PC-9 (cell line): ENCODE measurements around the gene BRCC3. TPM values are rescaled to one million over a fixed set of nuclear protein-coding genes. Genes with fewer than 3 reads are reported as not detected.

ENCODE experiments used
- BruUV-seq: library from RNA; stranded (reverse); fragments of 400-500 nt; replicated peaks from 2 replicates; lab custom pipeline; 2021; lab: Mats Ljungman, UMichigan
- CTCF ChIA-PET: fragments of 300-600 bp; sonication (Branson Sonifier 250); formaldehyde crosslinking; loops from one replicate; lab custom pipeline; 2022; ENCODE audit warnings: antibody characterized with exemption; lab: Charles Lee
- POLR2A ChIA-PET: fragments of 300-600 bp; sonication (Branson Sonifier 250); formaldehyde crosslinking; loops from one replicate; lab custom pipeline; 2022; ENCODE audit warnings: antibody characterized with exemption; ENCODE audit not compliant: unreplicated experiment; lab: Charles Lee
- DNase-seq, 2 experiments: peaks; one replicate each; pipeline versions ENCODE4 v3.0.0 to v3.0.0-alpha.2; 2015 to 2022; ENCODE audit warnings: mixed read lengths in 1 of 2
- H2AFZ ChIP-seq: fragments of 200-600 bp; sonication (generic); 2 replicates; pipeline ENCODE4 v1.8.1; 2017; ENCODE audit warnings: antibody characterized with exemption
- H3F3A ChIP-seq: fragments of 200-600 bp; sonication (generic); 2 replicates; pipeline ENCODE4 v1.8.1; 2017; ENCODE audit warnings: antibody characterized with exemption, mild to moderate bottlenecking, low read depth; ENCODE audit not compliant: insufficient read depth
- H3K27ac ChIP-seq: fragments of 200-600 bp; sonication (generic); 2 replicates; pipeline ENCODE4 v1.6.1; 2016; ENCODE audit warnings: mixed run types
- H3K27me3 ChIP-seq: fragments of 200-600 bp; sonication (generic); 2 replicates; pipeline ENCODE4 v1.6.1; 2016; ENCODE audit warnings: low read depth, mixed run types; ENCODE audit not compliant: insufficient read depth
- H3K36me3 ChIP-seq: fragments of 200-600 bp; sonication (generic); 2 replicates; pipeline ENCODE4 v1.6.1; 2016; ENCODE audit warnings: low read depth, mixed run types
- H3K4me1 ChIP-seq: fragments of 200-600 bp; sonication (generic); replicated peaks from 2 replicates; pipeline ENCODE4 v1.6.1; 2016; ENCODE audit warnings: mixed run types; ENCODE audit not compliant: insufficient read depth
- H3K4me2 ChIP-seq: fragments of 200-600 bp; sonication (generic); 2 replicates; pipeline ENCODE4 v1.6.1; 2017; ENCODE audit warnings: mixed run types
- H3K4me3 ChIP-seq: fragments of 200-600 bp; sonication (generic); 2 replicates; pipeline ENCODE4 v1.6.1; 2016; ENCODE audit warnings: mixed run types
- H3K79me2 ChIP-seq: fragments of 200-600 bp; sonication (generic); 2 replicates; pipeline ENCODE4 v1.6.1; 2017; ENCODE audit warnings: low read depth, mixed run types
- H3K9me2 ChIP-seq: fragments of 200-600 bp; sonication (generic); 2 replicates; pipeline ENCODE4 v1.8.1; 2017; ENCODE audit warnings: mild to moderate bottlenecking; ENCODE audit not compliant: insufficient read depth
- H3K9me3 ChIP-seq: fragments of 200-600 bp; sonication (generic); 2 replicates; pipeline ENCODE4 v1.8.1; 2016; ENCODE audit warnings: low read depth; ENCODE audit not compliant: insufficient read depth
- H4K20me1 ChIP-seq: fragments of 200-600 bp; sonication (generic); 2 replicates; pipeline ENCODE4 v1.8.1; 2017; ENCODE audit not compliant: insufficient read depth
- EZH2 ChIP-seq: fragments of 200-600 bp; sonication (generic); IDR thresholded peaks from 2 replicates; pipeline ENCODE4 v1.8.0; 2017; ENCODE audit warnings: antibody characterized with exemption, low read depth
- intact Hi-C: fragments of 100-400 bp; cut with micrococcal nuclease; formaldehyde crosslinking; loops from one replicate; pipeline ENCODE4 v1.10.0; 2022; ENCODE audit not compliant: unreplicated experiment
- total RNA-seq: library from RNA; stranded (reverse); gene quantifications from 2 replicates; pipeline ENCODE4 v1.2.3, GENCODE V29; 2021
- TF ChIP-seq, protein P1 (sequence below): fragments of 200-600 bp; sonication (generic); conservative IDR thresholded peaks from 2 replicates; pipeline ENCODE4 v1.6.1; 2017; ENCODE audit warnings: mixed run types, antibody characterized with exemption, mild to moderate bottlenecking, moderate library complexity

Gene BRCC3
- total RNA-seq, 1 experiment from 2014 or later, result 52.0 TPM

DNA sequence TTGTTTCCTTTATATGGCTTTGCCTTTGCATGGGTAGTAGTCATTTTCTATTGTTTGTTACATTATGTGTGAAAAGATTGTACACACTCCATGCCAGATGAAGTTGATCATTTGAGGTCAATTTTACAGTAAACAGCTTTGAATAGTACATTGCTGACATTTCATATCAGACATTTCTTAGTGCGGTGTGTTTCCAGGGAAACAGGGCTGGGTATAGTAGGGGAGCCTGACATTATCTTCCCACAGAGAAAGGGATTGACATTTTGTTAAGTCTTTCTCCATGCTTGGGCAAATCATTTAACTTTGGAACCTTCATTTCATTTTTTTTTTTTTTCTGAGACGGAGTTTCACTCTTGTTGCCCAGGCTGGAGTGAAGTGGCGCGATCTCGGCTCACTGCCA is 39.7 kb upstream of the BRCC3 start:
- Histone ChIP-seq H4K20me1 (no peaks in the 10 kb centered on the region), H3K4me1 (peaks cover 13% of the 10 kb centered on the region), H3K4me2 (no peak overlapping the region), H3K36me3 (peaks cover 5% of the 10 kb centered on the region; the same call in 1 of the 2 replicates), H3F3A (peaks cover 10% of the 10 kb centered on the region), H3K27ac (no peak overlapping the region), H3K9me2 (no peaks in the 10 kb centered on the region), H3K27me3 (no peaks in the 10 kb centered on the region), H3K4me3 (no peak overlapping the region), H3K79me2 (peaks cover 40% of the 10 kb centered on the region), H2AFZ (no peak overlapping the region), H3K9me3 (no peaks in the 10 kb centered on the region)
- ChIA-PET CTCF (no interaction called here), POLR2A (no interaction called here)
- intact Hi-C loops, result no loop called here
- TF ChIP-seq, protein P1, sequence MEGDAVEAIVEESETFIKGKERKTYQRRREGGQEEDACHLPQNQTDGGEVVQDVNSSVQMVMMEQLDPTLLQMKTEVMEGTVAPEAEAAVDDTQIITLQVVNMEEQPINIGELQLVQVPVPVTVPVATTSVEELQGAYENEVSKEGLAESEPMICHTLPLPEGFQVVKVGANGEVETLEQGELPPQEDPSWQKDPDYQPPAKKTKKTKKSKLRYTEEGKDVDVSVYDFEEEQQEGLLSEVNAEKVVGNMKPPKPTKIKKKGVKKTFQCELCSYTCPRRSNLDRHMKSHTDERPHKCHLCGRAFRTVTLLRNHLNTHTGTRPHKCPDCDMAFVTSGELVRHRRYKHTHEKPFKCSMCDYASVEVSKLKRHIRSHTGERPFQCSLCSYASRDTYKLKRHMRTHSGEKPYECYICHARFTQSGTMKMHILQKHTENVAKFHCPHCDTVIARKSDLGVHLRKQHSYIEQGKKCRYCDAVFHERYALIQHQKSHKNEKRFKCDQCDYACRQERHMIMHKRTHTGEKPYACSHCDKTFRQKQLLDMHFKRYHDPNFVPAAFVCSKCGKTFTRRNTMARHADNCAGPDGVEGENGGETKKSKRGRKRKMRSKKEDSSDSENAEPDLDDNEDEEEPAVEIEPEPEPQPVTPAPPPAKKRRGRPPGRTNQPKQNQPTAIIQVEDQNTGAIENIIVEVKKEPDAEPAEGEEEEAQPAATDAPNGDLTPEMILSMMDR, result no peak
- no peak for TF ChIP-seq EZH2
- DNase-seq, result no peak
- no TSS peak for BruUV-seq

DNA sequence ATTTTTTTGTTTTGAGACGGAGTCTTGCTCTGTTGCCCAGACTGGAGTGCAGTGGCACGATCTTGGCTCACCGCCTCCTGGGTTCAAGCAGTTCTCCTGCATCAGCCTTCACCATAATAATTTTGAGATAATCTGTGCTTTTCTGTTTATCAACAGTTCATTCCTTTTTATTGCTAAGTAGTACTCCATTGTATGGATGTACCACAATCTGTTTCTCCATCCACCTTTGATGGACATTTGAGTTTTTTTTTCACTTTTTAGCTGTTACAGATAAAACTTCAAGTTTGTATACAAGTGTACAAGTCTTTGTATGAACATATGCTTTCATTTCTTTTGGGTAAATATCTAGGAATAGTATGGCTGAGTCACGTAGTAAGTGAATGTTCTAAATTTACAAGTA is 35.6 kb upstream of the BRCC3 start:
- no peaks in the 10 kb centered on the region for H3K9me2 ChIP-seq
- H4K20me1 ChIP-seq, result no peaks in the 10 kb centered on the region
- no peaks in the 10 kb centered on the region for H3K4me1 ChIP-seq
- no peak overlapping the region for H2AFZ ChIP-seq
- no peaks in the 10 kb centered on the region for H3K9me3 ChIP-seq
- H3K27ac ChIP-seq, result no peak overlapping the region
- H3K79me2 ChIP-seq, result peaks cover 10% of the 10 kb centered on the region; the same call in 1 of the 2 replicates
- TF ChIP-seq EZH2, result no peak
- TF ChIP-seq, protein P1, result no peak
- intact Hi-C loops, result no loop called here
- H3K36me3 ChIP-seq, result peaks cover 5% of the 10 kb centered on the region; the same call in 1 of the 2 replicates
- POLR2A ChIA-PET, result no interaction called here
- H3K4me2 ChIP-seq, result no peak overlapping the region
- no TSS peak for BruUV-seq
- no peak overlapping the region for H3K4me3 ChIP-seq
- DNase-seq, result no peak
- no peaks in the 10 kb centered on the region for H3K27me3 ChIP-seq
- H3F3A ChIP-seq, result no peaks in the 10 kb centered on the region
- CTCF ChIA-PET, result no interaction called here

DNA sequence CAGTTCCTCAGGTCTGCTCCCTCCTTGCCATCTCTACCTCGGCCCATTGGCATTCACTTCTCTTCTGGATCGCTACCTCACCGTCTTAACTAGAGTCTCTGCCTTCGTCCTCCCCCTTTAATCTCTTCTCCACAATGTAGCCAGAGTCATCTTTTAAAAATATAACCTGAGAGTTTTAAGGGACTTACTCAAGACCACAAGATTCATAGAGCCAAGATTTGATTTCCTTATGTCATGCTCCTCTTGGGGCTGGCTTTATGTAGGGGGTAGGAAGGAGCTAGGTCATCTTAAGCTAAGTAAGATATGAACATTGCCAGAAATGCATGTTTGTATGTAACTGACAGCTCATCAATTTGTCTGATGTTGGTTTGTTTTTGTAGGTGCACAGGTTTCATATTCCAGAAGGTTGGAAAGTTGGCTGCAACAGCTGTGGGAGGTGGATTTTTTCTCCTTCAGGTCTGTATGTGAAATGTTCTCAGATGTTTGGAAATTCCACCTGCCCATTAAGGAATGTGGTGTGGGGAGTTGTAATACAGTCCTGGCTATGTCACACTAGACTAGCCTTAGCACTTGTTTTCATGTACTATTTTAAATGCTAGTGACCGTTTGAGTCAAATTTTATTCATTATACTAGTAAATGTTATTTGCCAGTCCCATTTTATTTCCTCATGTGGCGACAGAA is 25.0 kb upstream of the BRCC3 start:
- CTCF ChIA-PET, result no interaction called here
- no peaks in the 10 kb centered on the region for H3K9me2 ChIP-seq
- no peak overlapping the region for H3K4me3 ChIP-seq
- no peaks in the 10 kb centered on the region for H3K79me2 ChIP-seq
- no peaks in the 10 kb centered on the region for H4K20me1 ChIP-seq
- intact Hi-C loops, result no loop called here
- no peak overlapping the region for H3K27ac ChIP-seq
- H3K9me3 ChIP-seq, result no peaks in the 10 kb centered on the region
- TF ChIP-seq EZH2, result no peak
- TF ChIP-seq, protein P1, result no peak
- POLR2A ChIA-PET, result no interaction called here
- DNase-seq, result no peak
- H3K4me1 ChIP-seq, result no peaks in the 10 kb centered on the region
- no TSS peak for BruUV-seq
- no peaks in the 10 kb centered on the region for H3K27me3 ChIP-seq
- no peaks in the 10 kb centered on the region for H3F3A ChIP-seq
- H3K4me2 ChIP-seq, result no peak overlapping the region
- 0 out of 2 replicates have a peak, but pooled peaks cover 3% of the 10 kb centered on the region for H3K36me3 ChIP-seq
- H2AFZ ChIP-seq, result no peak overlapping the region
